ENCODE measurements around the gene CEP89. TPM values are rescaled to one million over a fixed set of nuclear protein-coding genes. Genes with fewer than 3 reads are reported as not detected.
"Not testable (repeated sequence)": the region's sequence is repeated elsewhere in the genome, so short reads cannot be mapped to it uniquely, and the experiment has no call there.

Gene CEP89
- total RNA-seq, 1 donor from 2014 or later: 34.3 TPM

- Mint-ChIP-seq H3K27ac (ENCODE audit: unreplicated experiment) (no peak overlapping the region), H3K4me1 (ENCODE audit: unreplicated experiment) (no peaks in the 10 kb centered on the region), H3K27me3 (ENCODE audit: unreplicated experiment) (peaks cover 2% of the 10 kb centered on the region), H3K9me3 (ENCODE audit: unreplicated experiment) (no peaks in the 10 kb centered on the region), H3K4me3 (ENCODE audit: unreplicated experiment) (no peak overlapping the region), H3K36me3 (ENCODE audit: low read depth, unreplicated experiment) (no peaks in the 10 kb centered on the region)
- TF ChIP-seq CTCF (IDR thresholded peaks at IDR 0.05; ENCODE audit: unreplicated experiment): no peak
- DNase-seq (ENCODE audit: low spot score): no peak
These were observed 114.2 kb downstream of the CEP89 start for GRCh38 chr19:32857584-32857983.

- not testable (repeated sequence) for H3K36me3 Mint-ChIP-seq (ENCODE audit: low read depth, unreplicated experiment)
These were observed 114.9 kb downstream of the CEP89 start for GRCh38 chr19:32856818-32857217.

GRCh38 chr19:32852216-32852615, 119.5 kb downstream of the CEP89 start:
- H3K4me1 Mint-ChIP-seq (ENCODE audit: unreplicated experiment): no peaks in the 10 kb centered on the region
- H3K27ac Mint-ChIP-seq (ENCODE audit: unreplicated experiment): no peak overlapping the region
- no peak for TF ChIP-seq CTCF (IDR thresholded peaks at IDR 0.05; ENCODE audit: unreplicated experiment)
- no peaks in the 10 kb centered on the region for H3K27me3 Mint-ChIP-seq (ENCODE audit: unreplicated experiment)
- H3K36me3 Mint-ChIP-seq (ENCODE audit: low read depth, unreplicated experiment): no peaks in the 10 kb centered on the region
- H3K4me3 Mint-ChIP-seq (ENCODE audit: unreplicated experiment): no peak overlapping the region
- DNase-seq (ENCODE audit: low spot score): no peak
- H3K9me3 Mint-ChIP-seq (ENCODE audit: unreplicated experiment): no peaks in the 10 kb centered on the region

More at GRCh38 chr19:32856818-32857217, 114.9 kb downstream of the CEP89 start:
- H3K27me3 Mint-ChIP-seq (ENCODE audit: unreplicated experiment); H3K27ac Mint-ChIP-seq (ENCODE audit: unreplicated experiment); DNase-seq (ENCODE audit: low spot score); H3K9me3 Mint-ChIP-seq (ENCODE audit: unreplicated experiment); H3K4me1 Mint-ChIP-seq (ENCODE audit: unreplicated experiment); H3K4me3 Mint-ChIP-seq (ENCODE audit: unreplicated experiment): not testable (repeated sequence)

- not testable (repeated sequence) for H3K4me1 Mint-ChIP-seq (ENCODE audit: unreplicated experiment); H3K9me3 Mint-ChIP-seq (ENCODE audit: unreplicated experiment); DNase-seq (ENCODE audit: low spot score); H3K4me3 Mint-ChIP-seq (ENCODE audit: unreplicated experiment); H3K36me3 Mint-ChIP-seq (ENCODE audit: low read depth, unreplicated experiment); H3K27ac Mint-ChIP-seq (ENCODE audit: unreplicated experiment); H3K27me3 Mint-ChIP-seq (ENCODE audit: unreplicated experiment)
These were observed 123.7 kb downstream of the CEP89 start for GRCh38 chr19:32848035-32848434.

GRCh38 chr19:32843716-32844245, 128.0 kb downstream of the CEP89 start:
- peaks cover 11% of the 10 kb centered on the region for H3K36me3 Mint-ChIP-seq (ENCODE audit: low read depth, unreplicated experiment)
- no peaks in the 10 kb centered on the region for H3K9me3 Mint-ChIP-seq (ENCODE audit: unreplicated experiment)
- no peak overlapping the region for H3K4me3 Mint-ChIP-seq (ENCODE audit: unreplicated experiment)
- H3K27me3 Mint-ChIP-seq (ENCODE audit: unreplicated experiment): no peaks in the 10 kb centered on the region
- no peak for DNase-seq (ENCODE audit: low spot score)
- H3K4me1 Mint-ChIP-seq (ENCODE audit: unreplicated experiment): no peaks in the 10 kb centered on the region
- H3K27ac Mint-ChIP-seq (ENCODE audit: unreplicated experiment): no peak overlapping the region
- no peak for TF ChIP-seq CTCF (IDR thresholded peaks at IDR 0.05; ENCODE audit: unreplicated experiment)

- Mint-ChIP-seq H3K4me1 (ENCODE audit: unreplicated experiment) (no peaks in the 10 kb centered on the region), H3K4me3 (ENCODE audit: unreplicated experiment) (no peak overlapping the region), H3K9me3 (ENCODE audit: unreplicated experiment) (no peaks in the 10 kb centered on the region), H3K36me3 (ENCODE audit: low read depth, unreplicated experiment) (peaks cover 11% of the 10 kb centered on the region), H3K27me3 (ENCODE audit: unreplicated experiment) (no peaks in the 10 kb centered on the region), H3K27ac (ENCODE audit: unreplicated experiment) (no peak overlapping the region)
- no peak for DNase-seq (ENCODE audit: low spot score)
- TF ChIP-seq CTCF (IDR thresholded peaks at IDR 0.05; ENCODE audit: unreplicated experiment): no peak
These were observed 129.7 kb downstream of the CEP89 start for GRCh38 chr19:32842061-32842460.
